GM12801 (cell line): Measurements from ENCODE around the gene LRSAM1.

ENCODE experiments used
- TF ChIP-seq, protein P1 (sequence below): IDR thresholded peaks from one replicate; pipeline ENCODE4 v1.5.1; 2011; ENCODE audit warnings: control low read depth; ENCODE audit not compliant: insufficient read length; ENCODE audit errors: extremely low read depth

LRSAM1 gene

GRCh38 chr9:127407492-127407843 is 43.8 kb upstream of the LRSAM1 start:
- TF ChIP-seq, protein P1, sequence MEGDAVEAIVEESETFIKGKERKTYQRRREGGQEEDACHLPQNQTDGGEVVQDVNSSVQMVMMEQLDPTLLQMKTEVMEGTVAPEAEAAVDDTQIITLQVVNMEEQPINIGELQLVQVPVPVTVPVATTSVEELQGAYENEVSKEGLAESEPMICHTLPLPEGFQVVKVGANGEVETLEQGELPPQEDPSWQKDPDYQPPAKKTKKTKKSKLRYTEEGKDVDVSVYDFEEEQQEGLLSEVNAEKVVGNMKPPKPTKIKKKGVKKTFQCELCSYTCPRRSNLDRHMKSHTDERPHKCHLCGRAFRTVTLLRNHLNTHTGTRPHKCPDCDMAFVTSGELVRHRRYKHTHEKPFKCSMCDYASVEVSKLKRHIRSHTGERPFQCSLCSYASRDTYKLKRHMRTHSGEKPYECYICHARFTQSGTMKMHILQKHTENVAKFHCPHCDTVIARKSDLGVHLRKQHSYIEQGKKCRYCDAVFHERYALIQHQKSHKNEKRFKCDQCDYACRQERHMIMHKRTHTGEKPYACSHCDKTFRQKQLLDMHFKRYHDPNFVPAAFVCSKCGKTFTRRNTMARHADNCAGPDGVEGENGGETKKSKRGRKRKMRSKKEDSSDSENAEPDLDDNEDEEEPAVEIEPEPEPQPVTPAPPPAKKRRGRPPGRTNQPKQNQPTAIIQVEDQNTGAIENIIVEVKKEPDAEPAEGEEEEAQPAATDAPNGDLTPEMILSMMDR = no peak

DNA sequence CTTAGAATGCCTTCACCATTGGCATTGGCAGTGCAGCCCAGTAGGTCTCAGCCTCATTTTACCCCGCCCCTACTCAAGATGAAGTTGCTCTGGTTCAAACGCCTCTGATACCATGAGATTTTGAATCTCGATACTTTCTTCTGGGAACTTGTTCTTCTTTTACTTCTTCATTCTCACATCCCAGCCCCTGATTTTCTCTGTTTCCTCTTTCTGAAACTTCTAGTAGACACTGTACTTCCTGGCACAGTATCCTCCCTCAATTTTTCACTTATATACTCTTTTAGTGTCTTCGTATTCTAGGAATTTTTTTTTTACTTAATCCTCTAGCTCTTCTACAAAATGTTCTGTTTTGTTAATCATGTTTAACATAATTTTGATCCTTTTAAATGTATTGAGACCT is 40.2 kb upstream of the LRSAM1 start:
- TF ChIP-seq, protein P1 = no peak

- TF ChIP-seq, protein P1 = no peak
Observed at GRCh38 chr9:127415141-127415540, 36.2 kb upstream of the LRSAM1 start.

DNA sequence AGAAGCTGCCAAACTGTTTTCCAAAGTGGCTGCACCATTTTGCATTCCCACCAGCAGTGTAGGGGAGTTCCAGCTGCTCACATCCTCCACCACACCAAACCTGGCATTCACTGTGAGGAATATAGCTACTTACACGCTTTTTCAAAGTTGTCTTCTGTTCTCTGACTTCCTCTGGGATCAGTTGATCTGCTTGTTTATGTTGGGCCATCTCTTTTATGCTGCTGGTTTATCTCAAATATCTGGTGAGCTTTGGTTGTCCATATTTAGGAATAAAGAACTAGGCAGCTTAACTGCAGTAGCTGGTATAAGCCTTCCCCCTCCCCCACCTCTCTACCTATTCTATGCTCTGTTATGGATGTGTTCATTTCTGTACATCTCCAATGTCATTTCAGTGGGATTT is 35.7 kb upstream of the LRSAM1 start:
- TF ChIP-seq, protein P1 = no peak

DNA sequence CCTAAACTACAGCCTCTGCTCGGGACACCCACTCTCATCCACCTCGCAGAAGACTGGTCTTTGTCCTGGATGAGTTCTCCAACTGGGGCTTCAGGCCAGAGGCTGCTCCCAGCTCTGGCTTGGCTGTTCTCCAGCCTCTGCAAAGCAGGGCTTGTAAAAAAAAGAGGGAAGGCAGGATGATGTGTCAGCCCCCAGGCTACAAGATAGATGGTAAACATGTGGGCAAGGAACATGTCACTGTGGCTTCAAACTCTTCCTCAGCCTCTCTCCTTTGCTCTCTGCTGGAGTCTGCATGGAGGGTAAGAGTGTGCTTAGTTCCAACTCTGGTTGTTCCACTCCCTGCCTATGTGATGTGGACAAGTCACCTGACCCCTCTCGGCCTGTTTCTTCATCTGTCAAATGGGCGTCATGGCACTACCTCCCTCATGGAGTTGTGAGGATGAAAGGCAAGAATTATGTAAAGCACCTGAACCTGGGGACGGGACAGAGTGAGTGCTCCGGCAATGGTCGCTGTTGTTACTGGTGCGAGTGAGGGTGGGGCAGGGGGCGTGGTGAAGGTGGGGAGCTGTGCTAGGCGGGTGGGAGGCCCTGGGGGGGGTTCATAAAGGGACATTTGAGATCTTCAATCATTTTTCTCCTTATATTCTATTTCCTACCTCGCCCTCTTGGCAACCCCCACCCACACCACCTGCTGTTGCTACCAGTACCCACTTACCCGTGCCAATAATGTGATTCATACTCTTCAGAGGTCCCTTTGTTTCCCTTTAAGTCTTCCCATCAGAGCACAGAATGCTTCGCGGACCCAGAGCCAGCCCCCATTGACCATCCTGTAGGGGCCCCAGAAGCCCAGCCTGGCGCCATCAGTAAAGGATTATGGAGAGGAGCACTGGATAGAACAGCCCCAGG is 33.9 kb upstream of the LRSAM1 start:
- TF ChIP-seq, protein P1 = no peak

- TF ChIP-seq, protein P1 = no peak
Observed at GRCh38 chr9:127418037-127418471, 33.3 kb upstream of the LRSAM1 start.

GRCh38 chr9:127419348-127419747 is 32.0 kb upstream of the LRSAM1 start:
- TF ChIP-seq, protein P1 = no peak
